SK-N-MC (cell line): ENCODE data around the gene TEP1.

Experiments used
- EZH2 ChIP-seq: fragments of 200-600 bp; sonication (generic); IDR thresholded peaks from one replicate; pipeline ENCODE4 v1.6.1; 2017; ENCODE audit warnings: antibody characterized with exemption
- POLR2AphosphoS5 ChIP-seq: IDR thresholded peaks from 2 replicates; pipeline ENCODE4 v1.6.1; 2012; ENCODE audit warnings: mild to moderate bottlenecking, low read depth, low read length, borderline replicate concordance

- TF ChIP-seq EZH2: no peak
- TF ChIP-seq POLR2AphosphoS5: no peak
Measured at GRCh38 chr14:20428802-20429201, 15.5 kb upstream of the TEP1 start.
